MG63 (cell line): ENCODE data around the gene TRIM51G. TPM values are rescaled to one million over a fixed set of nuclear protein-coding genes. Genes with fewer than 3 reads are reported as not detected.
"Not testable (repeated sequence)": the region's sequence is repeated elsewhere in the genome, so short reads cannot be mapped to it uniquely, and the experiment has no call there.

ENCODE experiments used
- DNase-seq: peaks from one replicate; pipeline ENCODE4 v3.0.0-alpha.2; 2020
- H3K27me3 ChIP-seq: fragments of 250-450 bp; sonication (Bioruptor Pico); 2 replicates; pipeline ENCODE4 v1.5.1; 2020; ENCODE audit warnings: mild to moderate bottlenecking, moderate library complexity
- H3K36me3 ChIP-seq: fragments of 250-450 bp; sonication (Bioruptor Pico); 2 replicates; pipeline ENCODE4 v1.5.1; 2020; ENCODE audit warnings: mild to moderate bottlenecking, moderate library complexity
- H3K4me3 ChIP-seq: fragments of 250-450 bp; sonication (Bioruptor Pico); 2 replicates; pipeline ENCODE4 v1.5.1; 2020; ENCODE audit warnings: mild to moderate bottlenecking, moderate library complexity
- H3K9me3 ChIP-seq: fragments of 250-450 bp; sonication (Bioruptor Pico); 2 replicates; pipeline ENCODE4 v1.5.1; 2020; ENCODE audit warnings: mild to moderate bottlenecking, moderate library complexity
- total RNA-seq: library from RNA; depleted of rRNA; stranded (reverse); fragments of >200 nt; shearing (Covaris generic); gene quantifications from 2 replicates; pipeline ENCODE4 v1.2.3, GENCODE V29; 2014; ENCODE audit warnings: low replicate concordance; rRNA removed

Gene TRIM51G, protein sequence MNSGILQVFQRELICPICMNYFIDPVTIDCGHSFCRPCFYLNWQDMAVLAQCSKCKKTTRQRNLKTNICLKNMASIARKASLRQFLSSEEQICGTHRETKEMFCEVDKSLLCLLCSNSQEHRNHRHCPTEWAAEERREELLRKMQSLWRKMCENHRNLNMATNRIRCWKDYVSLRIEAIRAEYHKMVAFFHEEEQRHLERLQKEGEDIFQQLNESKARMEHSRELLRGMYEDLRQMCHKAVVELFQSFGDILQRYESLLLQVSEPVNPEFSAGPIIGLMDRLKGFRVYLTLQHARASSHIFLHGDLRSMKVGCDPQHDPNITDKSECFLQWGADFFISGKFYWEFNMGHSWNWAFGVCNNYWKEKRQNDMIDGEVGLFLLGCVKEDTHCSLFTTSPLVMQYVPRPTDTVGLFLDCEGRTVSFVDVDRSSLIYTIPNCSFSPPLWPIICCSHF
- total RNA-seq, result not detected in 2 replicates

DNA sequence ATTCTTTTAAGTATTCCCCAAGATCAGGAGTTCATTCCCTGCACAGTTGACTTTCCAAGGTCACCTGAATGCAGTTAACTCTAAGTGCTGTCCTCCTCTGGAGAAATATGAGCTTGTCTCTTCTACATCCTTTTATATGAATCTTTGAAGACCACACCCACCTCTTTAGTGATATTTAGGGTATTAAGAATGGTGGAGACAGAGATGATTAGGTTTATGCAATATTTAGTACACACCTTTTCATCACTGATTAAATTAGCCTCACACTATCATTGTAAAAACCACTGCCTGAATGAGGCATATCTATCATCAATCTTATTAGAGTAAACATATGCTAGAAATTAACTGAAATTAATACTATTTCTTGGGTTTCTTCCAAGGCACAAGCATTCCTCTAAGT lies at the start of gene TRIM51G:
TSS of gene TRIM51G (minus strand) at position 101 of the 400 bp plus-strand sequence. CDS start 2,190 bp downstream, outside the sequence.
- not testable (repeated sequence) for H3K27me3 ChIP-seq, H3K9me3 ChIP-seq, DNase-seq, H3K36me3 ChIP-seq, H3K4me3 ChIP-seq

DNA sequence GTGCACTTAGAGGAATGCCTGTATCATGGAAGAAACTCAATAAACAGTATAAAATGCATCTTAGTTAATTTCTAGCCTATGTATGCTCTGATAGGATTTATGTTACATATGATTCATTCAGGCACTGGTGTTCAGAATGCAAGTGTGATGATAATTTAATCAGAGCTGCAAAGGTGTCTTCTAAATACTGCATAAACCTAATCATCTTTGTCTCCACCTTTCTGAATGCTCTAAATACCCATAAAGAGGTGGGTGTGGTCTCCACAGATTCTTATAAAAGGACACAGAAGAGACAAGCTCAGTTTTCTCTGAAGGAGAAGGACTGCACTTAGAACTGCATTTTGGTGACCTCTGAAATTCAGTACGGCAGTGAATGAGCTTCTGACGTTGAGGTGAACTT lies 44.8 kb upstream of the TRIM51G start, which contains the start of gene TRIM49B:
TSS of gene TRIM49B (plus strand) at position 301 of the 400 bp plus-strand sequence. CDS start 2,777 bp downstream, outside the sequence.
- not testable (repeated sequence) for H3K27me3 ChIP-seq, H3K9me3 ChIP-seq, DNase-seq, H3K36me3 ChIP-seq, H3K4me3 ChIP-seq

DNA sequence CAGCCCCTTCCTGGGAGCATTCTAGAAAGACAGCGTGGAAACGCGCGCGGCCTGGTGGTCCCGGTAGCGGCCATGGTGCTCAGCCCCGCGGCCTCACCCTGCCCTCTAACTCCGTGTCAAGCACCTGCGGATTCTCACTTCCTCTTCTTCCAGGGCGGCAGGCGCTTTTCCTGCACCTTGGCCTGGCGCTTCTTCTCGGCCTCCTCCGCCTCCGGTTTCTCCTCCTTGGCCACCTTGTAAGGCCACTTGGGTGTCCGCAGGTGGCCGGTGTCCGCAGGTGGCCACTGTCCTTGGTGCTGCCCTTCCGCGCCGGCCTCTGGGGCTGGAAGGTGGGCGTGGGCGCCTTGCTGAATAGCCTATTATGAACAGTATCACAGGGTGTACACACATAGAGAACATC lies 15.1 kb downstream of the TRIM51G start:
- not testable (repeated sequence) for H3K9me3 ChIP-seq, DNase-seq, H3K27me3 ChIP-seq, H3K36me3 ChIP-seq, H3K4me3 ChIP-seq

- not testable (repeated sequence) for H3K36me3 ChIP-seq, H3K9me3 ChIP-seq, H3K4me3 ChIP-seq, H3K27me3 ChIP-seq, DNase-seq
Observed at GRCh38 chr11:48955315-48956049, 28.2 kb downstream of the TRIM51G start.

GRCh38 chr11:48945796-48946195 lies 37.9 kb downstream of the TRIM51G start:
- not testable (repeated sequence) for H3K4me3 ChIP-seq, H3K36me3 ChIP-seq, H3K27me3 ChIP-seq, H3K9me3 ChIP-seq, DNase-seq

Other genes starting within 250 kb of the TRIM51G start
- gene TRIM49B, start 44.9 kb upstream of the TRIM51G start, total RNA-seq, result not detected in 2 replicates
- not detected in 2 replicates for gene TRIM64C, start 75.2 kb upstream of the TRIM51G start, total RNA-seq
- gene FOLH1, start 224.7 kb upstream of the TRIM51G start, total RNA-seq, result not detected in 2 replicates